Measurements from ENCODE around the gene PDHB. TPM values are rescaled to one million over a fixed set of nuclear protein-coding genes. Genes with fewer than 3 reads are reported as not detected.

The PDHB gene
- total and polyA plus RNA-seq, 5 donors from 2014 or later, result 40.1 to 159 (median 120) TPM

- Mint-ChIP-seq H3K27me3 (no peaks in the 10 kb centered on the region), H3K27ac (peak overlapping the region in 1 of 3 donors; percentile 74), H3K9me3 (no peaks in the 10 kb centered on the region), H3K36me3 (peaks cover 40% of the 10 kb centered on the region), H3K4me3 (no peak overlapping the region), H3K4me1 (peaks cover 0 to 7% (median 6%) of the 10 kb centered on the region in 4 donors)
- Histone ChIP-seq H3K4me1 (ENCODE audit: control insufficient read depth, insufficient read depth, low read length, poor library complexity, severe bottlenecking) (no peaks in the 10 kb centered on the region), H3K36me3 (ENCODE audit: control insufficient read depth, insufficient read depth, low read length) (peaks cover 31% of the 10 kb centered on the region), H3K9me3 (ENCODE audit: control insufficient read depth in 2 of 2, low read length in 2 of 2) (no peaks in the 10 kb centered on the region), H3K27ac (ENCODE audit: insufficient read depth, low read length, poor library complexity, severe bottlenecking) (no peak overlapping the region), H3K27me3 (ENCODE audit: control insufficient read depth, insufficient read depth, low read length) (no peaks in the 10 kb centered on the region), H3K4me3 (ENCODE audit: low read depth, low read length) (no peak overlapping the region)
- DNase-seq (no peak), ATAC-seq (ENCODE audit: low read depth in 2 of 2) (no peak)
Measured at GRCh38 chr3:58409663-58410062, 24.0 kb downstream of the PDHB start.

GRCh38 chr3:58408906-58409305 is 24.7 kb downstream of the PDHB start:
- Histone ChIP-seq H3K27me3 (ENCODE audit: control insufficient read depth, insufficient read depth, low read length) (no peaks in the 10 kb centered on the region), H3K4me1 (ENCODE audit: control insufficient read depth, insufficient read depth, low read length, poor library complexity, severe bottlenecking) (no peaks in the 10 kb centered on the region), H3K27ac (ENCODE audit: insufficient read depth, low read length, poor library complexity, severe bottlenecking) (no peak overlapping the region), H3K9me3 (ENCODE audit: control insufficient read depth in 2 of 2, low read length in 2 of 2) (no peaks in the 10 kb centered on the region), H3K4me3 (ENCODE audit: low read depth, low read length) (no peak overlapping the region), H3K36me3 (ENCODE audit: control insufficient read depth, insufficient read depth, low read length) (peaks cover 31% of the 10 kb centered on the region)
- DNase-seq (no peak), ATAC-seq (ENCODE audit: low read depth in 2 of 2) (no peak)
- no peak overlapping the region for H3K4me3 Mint-ChIP-seq
- peak overlapping the region in 1 of 3 donors; percentile 74 for H3K27ac Mint-ChIP-seq
- no peaks in the 10 kb centered on the region for H3K9me3 Mint-ChIP-seq
- H3K27me3 Mint-ChIP-seq, result no peaks in the 10 kb centered on the region
- H3K36me3 Mint-ChIP-seq, result peaks cover 40% of the 10 kb centered on the region
- peaks cover 0 to 7% (median 0%) of the 10 kb centered on the region in 4 donors for H3K4me1 Mint-ChIP-seq

- Histone ChIP-seq H3K9me3 (ENCODE audit: control insufficient read depth in 2 of 2, low read length in 2 of 2) (no peaks in the 10 kb centered on the region), H3K36me3 (ENCODE audit: control insufficient read depth, insufficient read depth, low read length) (peaks cover 22% of the 10 kb centered on the region), H3K27me3 (ENCODE audit: control insufficient read depth, insufficient read depth, low read length) (no peaks in the 10 kb centered on the region), H3K4me3 (ENCODE audit: low read depth, low read length) (no peak overlapping the region), H3K4me1 (ENCODE audit: control insufficient read depth, insufficient read depth, low read length, poor library complexity, severe bottlenecking) (no peaks in the 10 kb centered on the region), H3K27ac (ENCODE audit: insufficient read depth, low read length, poor library complexity, severe bottlenecking) (no peak overlapping the region)
- Mint-ChIP-seq H3K27ac (no peak overlapping the region), H3K4me1 (peaks cover 0 to 13% (median 1%) of the 10 kb centered on the region in 4 donors), H3K36me3 (peaks cover 31% of the 10 kb centered on the region), H3K4me3 (no peak overlapping the region), H3K9me3 (no peaks in the 10 kb centered on the region), H3K27me3 (no peaks in the 10 kb centered on the region)
- ATAC-seq (ENCODE audit: low read depth in 2 of 2) (no peak), DNase-seq (no peak)
Measured at GRCh38 chr3:58404396-58404795, 29.2 kb downstream of the PDHB start.

- DNase-seq, result no peak
- H3K9me3 ChIP-seq (ENCODE audit: control insufficient read depth in 2 of 2, low read length in 2 of 2), result no peaks in the 10 kb centered on the region
- Mint-ChIP-seq H3K36me3 (peaks cover 33% of the 10 kb centered on the region), H3K4me3 (no peak overlapping the region), H3K9me3 (no peaks in the 10 kb centered on the region), H3K27ac (peak overlapping the region in 2 of 3 donors; percentile 32 to 51), H3K27me3 (no peaks in the 10 kb centered on the region), H3K4me1 (peaks cover 0 to 13% (median 1%) of the 10 kb centered on the region in 4 donors)
- no peak for ATAC-seq (ENCODE audit: low read depth in 2 of 2)
- H3K36me3 ChIP-seq (ENCODE audit: control insufficient read depth, insufficient read depth, low read length), result peaks cover 23% of the 10 kb centered on the region
- no peak overlapping the region for H3K4me3 ChIP-seq (ENCODE audit: low read depth, low read length)
- no peaks in the 10 kb centered on the region for H3K27me3 ChIP-seq (ENCODE audit: control insufficient read depth, insufficient read depth, low read length)
- no peaks in the 10 kb centered on the region for H3K4me1 ChIP-seq (ENCODE audit: control insufficient read depth, insufficient read depth, low read length, poor library complexity, severe bottlenecking)
- no peak overlapping the region for H3K27ac ChIP-seq (ENCODE audit: insufficient read depth, low read length, poor library complexity, severe bottlenecking)
Measured at GRCh38 chr3:58403513-58404109, 30.0 kb downstream of the PDHB start.

DNA sequence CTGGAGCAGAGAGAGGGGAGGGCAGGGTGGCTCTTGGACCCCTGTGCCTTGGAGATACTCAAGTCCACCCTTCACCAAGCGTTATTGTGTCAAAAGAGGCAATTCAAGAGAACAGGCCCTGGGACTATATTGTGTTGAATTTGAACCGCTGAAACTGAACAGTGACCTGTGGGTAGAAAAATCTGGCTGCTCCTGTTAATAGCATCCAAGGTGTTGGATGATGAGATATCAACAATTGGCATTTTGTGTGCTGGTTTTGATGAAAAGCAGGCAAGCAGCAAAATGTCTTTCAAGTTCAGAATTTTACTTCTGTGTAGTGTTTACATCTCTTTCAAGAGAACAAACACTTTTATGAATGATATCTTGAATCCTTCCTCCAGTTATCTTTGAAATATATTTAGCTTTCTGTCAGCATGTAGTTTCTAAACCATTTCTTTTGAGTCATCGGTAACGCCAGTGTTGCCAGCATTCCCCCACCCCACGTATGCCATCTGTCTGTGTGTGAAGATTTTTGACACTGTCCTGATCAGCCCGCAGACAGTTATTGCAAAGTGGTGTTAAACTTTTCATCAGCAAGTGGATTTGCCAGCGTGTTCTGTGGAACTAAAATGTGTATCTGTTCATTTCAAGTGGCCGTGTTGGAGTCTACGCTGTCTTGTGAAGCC is 34.8 kb downstream of the PDHB start:
- Mint-ChIP-seq H3K4me1 (peaks cover 0 to 6% (median 1%) of the 10 kb centered on the region in 4 donors), H3K27me3 (no peaks in the 10 kb centered on the region), H3K9me3 (no peaks in the 10 kb centered on the region), H3K4me3 (no peak overlapping the region), H3K36me3 (peaks cover 45% of the 10 kb centered on the region), H3K27ac (no peak overlapping the region)
- no peak for DNase-seq
- H3K36me3 ChIP-seq (ENCODE audit: control insufficient read depth, insufficient read depth, low read length), result peaks cover 61% of the 10 kb centered on the region
- no peak for ATAC-seq (ENCODE audit: low read depth in 2 of 2)
- H3K4me3 ChIP-seq (ENCODE audit: low read depth, low read length), result no peak overlapping the region
- H3K27me3 ChIP-seq (ENCODE audit: control insufficient read depth, insufficient read depth, low read length), result no peaks in the 10 kb centered on the region
- H3K9me3 ChIP-seq (ENCODE audit: control insufficient read depth in 2 of 2, low read length in 2 of 2), result no peaks in the 10 kb centered on the region
- H3K4me1 ChIP-seq (ENCODE audit: control insufficient read depth, insufficient read depth, low read length, poor library complexity, severe bottlenecking), result no peaks in the 10 kb centered on the region
- H3K27ac ChIP-seq (ENCODE audit: insufficient read depth, low read length, poor library complexity, severe bottlenecking), result no peak overlapping the region

DNA sequence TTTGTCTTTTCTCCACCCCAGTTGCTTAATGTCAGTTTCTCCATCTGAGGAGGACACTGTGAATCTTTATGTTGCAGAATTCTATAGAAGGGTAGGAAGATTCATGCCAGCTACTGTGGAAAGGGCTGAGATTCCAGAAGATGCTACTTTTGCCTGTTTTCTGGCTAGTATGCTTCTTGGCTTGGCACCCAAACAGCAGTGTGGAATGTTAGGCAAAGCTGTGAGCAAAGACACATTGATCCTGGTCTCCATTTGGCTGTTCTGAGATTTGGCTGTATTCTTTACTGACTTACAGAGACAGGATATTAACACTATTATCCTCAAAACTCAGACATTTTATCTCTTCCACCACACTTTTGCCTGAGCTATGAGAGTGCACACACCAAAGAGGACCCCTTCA is 39.3 kb downstream of the PDHB start:
- Histone ChIP-seq H3K4me3 (ENCODE audit: low read depth, low read length) (no peak overlapping the region), H3K9me3 (ENCODE audit: control insufficient read depth in 2 of 2, low read length in 2 of 2) (no peaks in the 10 kb centered on the region), H3K4me1 (ENCODE audit: control insufficient read depth, insufficient read depth, low read length, poor library complexity, severe bottlenecking) (no peaks in the 10 kb centered on the region), H3K27ac (ENCODE audit: insufficient read depth, low read length, poor library complexity, severe bottlenecking) (no peak overlapping the region), H3K36me3 (ENCODE audit: control insufficient read depth, insufficient read depth, low read length) (peaks cover 48% of the 10 kb centered on the region), H3K27me3 (ENCODE audit: control insufficient read depth, insufficient read depth, low read length) (no peaks in the 10 kb centered on the region)
- Mint-ChIP-seq H3K4me3 (no peak overlapping the region), H3K27ac (no peak overlapping the region), H3K4me1 (peaks cover 0 to 7% (median 4%) of the 10 kb centered on the region in 4 donors), H3K27me3 (no peaks in the 10 kb centered on the region), H3K9me3 (no peaks in the 10 kb centered on the region), H3K36me3 (peaks cover 47% of the 10 kb centered on the region)
- no peak for ATAC-seq (ENCODE audit: low read depth in 2 of 2)
- no peak for DNase-seq

DNA sequence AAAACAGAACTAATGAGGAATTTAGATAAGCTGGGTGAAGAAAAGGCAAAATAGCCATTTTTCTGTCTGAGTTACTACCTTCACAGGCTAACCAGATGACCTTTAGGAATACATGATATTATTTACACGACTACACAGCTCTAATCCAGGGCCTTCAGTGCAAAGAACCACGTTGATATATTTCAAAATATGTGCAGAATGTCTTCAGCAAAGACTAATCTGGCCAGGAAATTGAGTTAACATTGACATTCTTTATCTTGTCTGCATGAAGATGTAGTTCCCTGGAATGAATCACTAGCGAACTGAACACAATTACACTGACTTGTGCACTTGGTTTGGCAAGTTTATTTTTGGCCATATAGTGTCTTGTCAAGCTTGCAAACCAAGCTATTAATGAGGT is 41.5 kb downstream of the PDHB start:
- H3K27me3 ChIP-seq (ENCODE audit: control insufficient read depth, insufficient read depth, low read length), result no peaks in the 10 kb centered on the region
- no peak for ATAC-seq (ENCODE audit: low read depth in 2 of 2)
- peaks cover 37% of the 10 kb centered on the region for H3K36me3 Mint-ChIP-seq
- no peak for DNase-seq
- H3K4me1 ChIP-seq (ENCODE audit: control insufficient read depth, insufficient read depth, low read length, poor library complexity, severe bottlenecking), result no peaks in the 10 kb centered on the region
- H3K9me3 ChIP-seq (ENCODE audit: control insufficient read depth in 2 of 2, low read length in 2 of 2), result no peaks in the 10 kb centered on the region
- no peak overlapping the region for H3K4me3 Mint-ChIP-seq
- peaks cover 28% of the 10 kb centered on the region for H3K36me3 ChIP-seq (ENCODE audit: control insufficient read depth, insufficient read depth, low read length)
- H3K4me3 ChIP-seq (ENCODE audit: low read depth, low read length), result no peak overlapping the region
- H3K9me3 Mint-ChIP-seq, result no peaks in the 10 kb centered on the region
- no peak overlapping the region for H3K27ac Mint-ChIP-seq
- no peak overlapping the region for H3K27ac ChIP-seq (ENCODE audit: insufficient read depth, low read length, poor library complexity, severe bottlenecking)
- no peaks in the 10 kb centered on the region for H3K27me3 Mint-ChIP-seq
- peaks cover 6 to 21% (median 10%) of the 10 kb centered on the region in 4 donors for H3K4me1 Mint-ChIP-seq

All from CD4-positive, CD25-positive, alpha-beta regulatory T cell (primary cell).